AG04449 (cell line): ENCODE data around the gene OR10K2.

Experiments used
- CTCF ChIA-PET: fragments of 350-600 bp; formaldehyde crosslinking; extraction: SDS; loops from one replicate; lab custom pipeline; 2021; ENCODE audit warnings: antibody characterized with exemption; lab: Yijun Ruan, JAX
- POLR2A ChIA-PET: fragments of 400-600, 350-600 bp; formaldehyde crosslinking; extraction: SDS; loops from one replicate; lab custom pipeline; 2020; ENCODE audit warnings: antibody characterized with exemption, inconsistent platforms; lab: Yijun Ruan, JAX
- DNase-seq: peaks from one replicate; pipeline ENCODE4 v3.0.0-alpha.2; 2010; ENCODE audit warnings: low read depth, low spot score
- H3K4me3 ChIP-seq: 2 replicates; pipeline ENCODE4 v1.5.1; 2011; ENCODE audit warnings: low read depth, mild to moderate bottlenecking, control low read depth, low read length
- CTCF ChIP-seq: IDR thresholded peaks from one replicate; pipeline ENCODE4 v1.5.1; 2011; ENCODE audit warnings: mild to moderate bottlenecking, moderate library complexity, low read length, control low read depth, inconsistent platforms; ENCODE audit not compliant: insufficient read depth; ENCODE audit errors: missing control alignments

OR10K2 gene

GRCh38 chr1:158407092-158407491 is 18.9 kb downstream of the OR10K2 start:
- POLR2A ChIA-PET = no interaction called here
- DNase-seq = no peak
- TF ChIP-seq CTCF = no peak
- no peak overlapping the region for H3K4me3 ChIP-seq
- CTCF ChIA-PET = no interaction called here

- no peak for TF ChIP-seq CTCF
- DNase-seq = no peak
- ChIA-PET POLR2A (no interaction called here), CTCF (no interaction called here)
- no peak overlapping the region for H3K4me3 ChIP-seq
Measured at GRCh38 chr1:158400871-158401270, 25.2 kb downstream of the OR10K2 start.

- no peak for DNase-seq
- no peak within 1 kb of the TSS for H3K4me3 ChIP-seq
- POLR2A ChIA-PET = no interaction called here
- no peak for TF ChIP-seq CTCF
- CTCF ChIA-PET = no interaction called here
Measured at GRCh38 chr1:158398818-158399514, 27.1 kb downstream of the OR10K2 start, which contains the start of gene OR10T2. OR10T2 (minus strand) TSS chr1:158399466; CDS start chr1:158399466, 0 bp downstream.

GRCh38 chr1:158396646-158397045 is 29.4 kb downstream of the OR10K2 start:
- CTCF ChIA-PET = no interaction called here
- no peak overlapping the region for H3K4me3 ChIP-seq
- no peak for DNase-seq
- no peak for TF ChIP-seq CTCF
- POLR2A ChIA-PET = no interaction called here

- no peak overlapping the region for H3K4me3 ChIP-seq
- no peak for DNase-seq
- CTCF ChIA-PET = no interaction called here
- POLR2A ChIA-PET = no interaction called here
- no peak for TF ChIP-seq CTCF
Measured at GRCh38 chr1:158393476-158393875, 32.6 kb downstream of the OR10K2 start.

- no peak for DNase-seq
- ChIA-PET POLR2A (no interaction called here), CTCF (no interaction called here)
- H3K4me3 ChIP-seq = no peak overlapping the region
- no peak for TF ChIP-seq CTCF
Measured at GRCh38 chr1:158391099-158391498, 34.9 kb downstream of the OR10K2 start.
